ENCODE measurements around the gene LAMB3. TPM values are rescaled to one million over a fixed set of nuclear protein-coding genes. Genes with fewer than 3 reads are reported as not detected.

LAMB3 gene
- total RNA-seq, 1 experiment from 2014 or later = 90.0 TPM

DNA sequence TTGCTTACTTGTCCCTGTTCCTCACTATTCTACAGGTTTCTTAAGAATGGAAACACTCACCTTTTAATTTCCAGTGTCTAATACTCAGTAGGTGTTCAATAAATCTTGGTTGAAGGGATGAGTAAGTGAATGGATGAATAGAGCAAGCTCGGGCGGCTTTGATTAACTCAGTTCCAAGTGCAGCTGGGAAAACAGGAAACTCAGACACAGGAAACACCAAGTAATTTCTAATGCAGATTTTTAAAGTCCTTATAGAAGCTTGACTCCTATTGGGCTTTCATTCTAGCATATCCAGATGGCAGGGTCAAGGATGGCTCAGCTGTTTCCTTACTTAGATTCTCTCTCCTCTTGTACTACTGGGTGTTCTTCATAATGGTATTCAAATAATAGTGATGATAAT lies 54.7 kb downstream of the LAMB3 start:
- H3K9me3 ChIP-seq (ENCODE audit: insufficient read depth, low read depth) = no peaks in the 10 kb centered on the region
- H3K27me3 ChIP-seq (ENCODE audit: insufficient read depth, low read depth) = no peaks in the 10 kb centered on the region; the same call in 1 of the 2 replicates
- CTCF ChIA-PET = no interaction called here
- no peak overlapping the region for H2AFZ ChIP-seq
- H3K27ac ChIP-seq = no peak overlapping the region
- TF ChIP-seq, protein P1, sequence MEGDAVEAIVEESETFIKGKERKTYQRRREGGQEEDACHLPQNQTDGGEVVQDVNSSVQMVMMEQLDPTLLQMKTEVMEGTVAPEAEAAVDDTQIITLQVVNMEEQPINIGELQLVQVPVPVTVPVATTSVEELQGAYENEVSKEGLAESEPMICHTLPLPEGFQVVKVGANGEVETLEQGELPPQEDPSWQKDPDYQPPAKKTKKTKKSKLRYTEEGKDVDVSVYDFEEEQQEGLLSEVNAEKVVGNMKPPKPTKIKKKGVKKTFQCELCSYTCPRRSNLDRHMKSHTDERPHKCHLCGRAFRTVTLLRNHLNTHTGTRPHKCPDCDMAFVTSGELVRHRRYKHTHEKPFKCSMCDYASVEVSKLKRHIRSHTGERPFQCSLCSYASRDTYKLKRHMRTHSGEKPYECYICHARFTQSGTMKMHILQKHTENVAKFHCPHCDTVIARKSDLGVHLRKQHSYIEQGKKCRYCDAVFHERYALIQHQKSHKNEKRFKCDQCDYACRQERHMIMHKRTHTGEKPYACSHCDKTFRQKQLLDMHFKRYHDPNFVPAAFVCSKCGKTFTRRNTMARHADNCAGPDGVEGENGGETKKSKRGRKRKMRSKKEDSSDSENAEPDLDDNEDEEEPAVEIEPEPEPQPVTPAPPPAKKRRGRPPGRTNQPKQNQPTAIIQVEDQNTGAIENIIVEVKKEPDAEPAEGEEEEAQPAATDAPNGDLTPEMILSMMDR (conservative IDR thresholded peaks at IDR 0.05) = no peak
- no peak for TF ChIP-seq EZH2 (IDR thresholded peaks at IDR 0.05; ENCODE audit: low read depth)
- no peak overlapping the region for H3K4me3 ChIP-seq
- H3K79me2 ChIP-seq (ENCODE audit: low read depth) = no peaks in the 10 kb centered on the region
- H3K9me2 ChIP-seq (ENCODE audit: insufficient read depth) = no peaks in the 10 kb centered on the region
- H4K20me1 ChIP-seq (ENCODE audit: insufficient read depth) = no peaks in the 10 kb centered on the region
- no peak for DNase-seq
- H3K4me2 ChIP-seq = no peak overlapping the region
- intact Hi-C loops (cut with micrococcal nuclease; ENCODE audit: unreplicated experiment) = no loop called here
- no peaks in the 10 kb centered on the region for H3F3A ChIP-seq (ENCODE audit: insufficient read depth, low read depth)
- no TSS peak for BruUV-seq (replicated peaks)
- H3K36me3 ChIP-seq (ENCODE audit: low read depth) = no peaks in the 10 kb centered on the region
- no peaks in the 10 kb centered on the region for H3K4me1 ChIP-seq (replicated peaks; ENCODE audit: insufficient read depth)
- POLR2A ChIA-PET (ENCODE audit: unreplicated experiment) = no interaction called here

DNA sequence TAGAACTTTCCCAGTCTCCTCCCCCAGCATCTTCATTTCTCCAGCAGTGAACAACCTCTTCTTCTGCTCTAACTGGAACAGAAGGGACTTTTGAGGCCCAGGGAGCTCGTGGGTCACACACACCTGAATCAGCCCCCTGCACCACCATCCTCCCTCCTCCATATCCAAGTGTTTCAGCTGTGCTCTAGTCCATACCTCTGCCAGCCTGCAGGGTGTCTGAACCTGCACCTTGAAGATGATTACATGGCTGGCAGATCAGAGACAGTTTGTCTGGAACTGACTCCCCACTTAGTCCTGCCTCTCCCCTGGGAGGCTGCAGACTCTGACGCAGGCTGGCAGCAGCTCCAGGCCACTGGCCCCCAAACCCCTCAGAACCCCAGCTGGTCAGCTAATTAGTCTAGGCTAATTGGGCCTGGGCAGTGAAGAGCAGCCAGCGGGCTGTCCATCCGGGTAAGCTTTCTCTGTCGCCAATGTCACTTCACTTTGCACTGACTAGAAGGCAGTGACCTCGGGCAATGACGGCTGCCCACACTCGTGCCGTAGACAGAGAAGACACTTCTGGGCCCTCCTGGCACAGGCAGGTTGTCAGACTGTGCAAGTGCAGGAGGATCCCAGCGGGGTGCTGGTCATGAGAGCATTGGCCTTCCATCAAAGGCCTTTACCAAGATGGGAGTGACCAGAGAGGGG lies 56.5 kb downstream of the LAMB3 start:
- no peak for DNase-seq
- Histone ChIP-seq H3K4me2 (no peak overlapping the region), H3K4me3 (no peak overlapping the region), H3K9me3 (ENCODE audit: insufficient read depth, low read depth) (no peaks in the 10 kb centered on the region), H4K20me1 (ENCODE audit: insufficient read depth) (no peaks in the 10 kb centered on the region), H3K9me2 (ENCODE audit: insufficient read depth) (no peaks in the 10 kb centered on the region), H3K4me1 (replicated peaks; ENCODE audit: insufficient read depth) (no peaks in the 10 kb centered on the region), H2AFZ (no peak overlapping the region), H3K36me3 (ENCODE audit: low read depth) (no peaks in the 10 kb centered on the region), H3K27ac (no peak overlapping the region), H3K27me3 (ENCODE audit: insufficient read depth, low read depth) (no peaks in the 10 kb centered on the region; the same call in 1 of the 2 replicates), H3F3A (ENCODE audit: insufficient read depth, low read depth) (no peaks in the 10 kb centered on the region), H3K79me2 (ENCODE audit: low read depth) (no peaks in the 10 kb centered on the region)
- ChIA-PET CTCF (interaction anchor here (0.7 kb wide), 1 partner anchor 70 kb away, joined by 3 read pairs; no protein-coding TSS in a partner anchor), POLR2A (ENCODE audit: unreplicated experiment) (interaction anchor here (0.5 kb wide), 1 partner anchor 54 kb away, joined by 5 read pairs; no protein-coding TSS in a partner anchor)
- TF ChIP-seq, protein P1 (conservative IDR thresholded peaks at IDR 0.05) = no peak
- TF ChIP-seq EZH2 (IDR thresholded peaks at IDR 0.05; ENCODE audit: low read depth) = no peak
- no TSS peak for BruUV-seq (replicated peaks)
- intact Hi-C loops (cut with micrococcal nuclease; ENCODE audit: unreplicated experiment) = no loop called here

DNA sequence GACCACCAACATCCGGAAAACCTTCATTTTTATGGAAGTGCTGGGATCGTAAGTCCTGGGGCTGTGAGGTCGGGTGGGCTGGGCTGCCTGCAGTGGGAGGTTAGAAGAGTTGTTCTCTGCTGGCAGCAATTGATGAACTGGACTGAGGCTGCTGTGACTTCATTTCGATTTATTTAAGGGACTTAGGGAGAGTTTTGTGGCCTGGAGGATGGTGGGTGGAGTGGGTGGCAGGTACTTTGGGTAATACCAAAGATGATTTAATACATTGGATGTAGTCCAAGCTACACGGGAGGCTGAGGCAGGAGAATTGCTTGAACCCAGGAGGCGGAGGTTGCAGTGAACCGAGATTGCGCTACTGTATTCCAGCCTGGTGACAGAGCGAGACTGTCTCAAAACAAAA lies 57.2 kb downstream of the LAMB3 start:
- CTCF ChIA-PET = no interaction called here
- TF ChIP-seq EZH2 (IDR thresholded peaks at IDR 0.05; ENCODE audit: low read depth) = no peak
- TF ChIP-seq, protein P1 (conservative IDR thresholded peaks at IDR 0.05) = no peak

More for the DNA sequence above, 57.2 kb downstream of the LAMB3 start:
- intact Hi-C loops (cut with micrococcal nuclease; ENCODE audit: unreplicated experiment) = no loop called here
- no peaks in the 10 kb centered on the region for H3F3A ChIP-seq (ENCODE audit: insufficient read depth, low read depth)
- H3K79me2 ChIP-seq (ENCODE audit: low read depth) = no peaks in the 10 kb centered on the region
- no peaks in the 10 kb centered on the region for H3K9me2 ChIP-seq (ENCODE audit: insufficient read depth)
- H2AFZ ChIP-seq = no peak overlapping the region
- no peak overlapping the region for H3K4me2 ChIP-seq
- no peaks in the 10 kb centered on the region for H3K36me3 ChIP-seq (ENCODE audit: low read depth)
- no peak overlapping the region for H3K27ac ChIP-seq
- POLR2A ChIA-PET (ENCODE audit: unreplicated experiment) = no interaction called here
- no TSS peak for BruUV-seq (replicated peaks)
- no peaks in the 10 kb centered on the region; the same call in 1 of the 2 replicates for H3K27me3 ChIP-seq (ENCODE audit: insufficient read depth, low read depth)
- no peaks in the 10 kb centered on the region for H3K4me1 ChIP-seq (replicated peaks; ENCODE audit: insufficient read depth)
- no peak overlapping the region for H3K4me3 ChIP-seq
- no peaks in the 10 kb centered on the region for H4K20me1 ChIP-seq (ENCODE audit: insufficient read depth)
- no peaks in the 10 kb centered on the region for H3K9me3 ChIP-seq (ENCODE audit: insufficient read depth, low read depth)
- no peak for DNase-seq

Measured in PC-9 (cell line).